Middle frontal gyrus (tissue), 1 donor: ENCODE measurements around the gene ADAMTS5.

Source experiments
- DNase-seq: peaks from one replicate; pipeline ENCODE4 v3.0.0-alpha.2; 2015; ENCODE audit warnings: low spot score; ENCODE audit errors: extremely low spot score

Gene ADAMTS5

GRCh38 chr21:26888256-26888655 lies 78.6 kb downstream of the ADAMTS5 start:
- no peak for DNase-seq

GRCh38 chr21:26887251-26887650 lies 79.6 kb downstream of the ADAMTS5 start:
- DNase-seq = no peak

GRCh38 chr21:26884436-26884835 lies 82.5 kb downstream of the ADAMTS5 start:
- no peak for DNase-seq

- DNase-seq = no peak
Observed at GRCh38 chr21:26883768-26884167, 83.1 kb downstream of the ADAMTS5 start.

GRCh38 chr21:26881504-26882228 lies 85.2 kb downstream of the ADAMTS5 start:
- DNase-seq = no peak

- DNase-seq = no peak
Observed at GRCh38 chr21:26877018-26877417, 89.9 kb downstream of the ADAMTS5 start.

- no peak for DNase-seq
Observed at GRCh38 chr21:26874347-26874746, 92.5 kb downstream of the ADAMTS5 start.
